T47D (cell line): ENCODE results near the gene DEDD.

Experiments
- DNase-seq, 2 experiments: peaks; one replicate each; pipeline versions ENCODE4 v3.0.0 to v3.0.0-alpha.2; 2011 to 2012; ENCODE audit warnings: low read depth in 1 of 2, low spot score in 1 of 2
- JUND ChIP-seq: IDR thresholded peaks from 2 replicates; pipeline ENCODE4 v1.6.1; 2012; ENCODE audit warnings: low read depth
- in situ Hi-C: cut with HindIII; loops from 2 replicates; pipeline ENCODE4 v1.10.0; 2016; ENCODE audit warnings: low sequenced_read_pairs, low pct_unique_long_range_greater_than_20kb

Gene DEDD

GRCh38 chr1:161171696-161172095 is 39.2 kb upstream of the DEDD start:
- TF ChIP-seq JUND = no peak
- no peak for DNase-seq
- in situ Hi-C loops = no loop called here

DNA sequence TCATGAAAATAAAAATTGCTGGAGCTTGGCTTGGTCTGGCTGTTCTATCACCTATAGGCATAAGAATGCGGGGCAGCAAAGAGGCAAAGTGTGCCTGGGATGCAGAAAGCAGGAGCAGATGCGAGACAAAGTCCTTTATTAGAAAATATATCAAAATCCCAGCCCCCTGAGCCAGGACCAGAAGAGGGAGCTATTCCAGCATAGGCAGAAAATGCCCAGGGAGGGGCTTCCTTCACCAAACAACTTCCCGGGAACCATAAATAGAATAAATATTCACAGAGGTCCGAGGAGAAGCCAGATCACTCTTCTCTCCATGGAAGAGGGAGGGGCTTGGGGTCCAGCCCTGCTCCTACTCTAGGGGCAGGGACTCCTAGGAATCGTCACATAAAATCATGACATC is 38.7 kb upstream of the DEDD start:
- DNase-seq = no peak
- TF ChIP-seq JUND = no peak
- in situ Hi-C loops = no loop called here

DNA sequence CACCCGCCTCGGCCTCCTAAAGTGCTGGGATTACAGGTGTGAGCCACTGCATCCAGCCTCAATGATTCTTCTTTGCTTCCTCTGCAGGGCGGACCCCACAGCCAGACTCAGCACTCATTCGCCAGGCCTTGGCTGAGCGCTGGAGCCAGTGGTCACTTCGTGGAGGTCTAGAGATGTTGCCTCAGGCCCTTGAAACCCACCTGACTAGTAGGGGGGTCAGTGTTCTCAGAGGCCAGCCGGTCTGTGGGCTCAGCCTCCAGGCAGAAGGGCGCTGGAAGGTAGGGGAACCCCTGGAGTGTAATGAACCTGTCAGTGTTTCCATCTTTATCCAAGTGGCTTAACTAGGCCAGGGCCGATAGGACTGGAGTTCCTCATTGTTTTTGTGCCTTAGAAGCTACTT is 36.4 kb upstream of the DEDD start:
- TF ChIP-seq JUND = no peak
- in situ Hi-C loops = no loop called here
- no peak for DNase-seq

GRCh38 chr1:161166669-161167548 is 34.4 kb upstream of the DEDD start:
- in situ Hi-C loops = no loop called here
- TF ChIP-seq JUND = no peak
- DNase-seq = no peak

DNA sequence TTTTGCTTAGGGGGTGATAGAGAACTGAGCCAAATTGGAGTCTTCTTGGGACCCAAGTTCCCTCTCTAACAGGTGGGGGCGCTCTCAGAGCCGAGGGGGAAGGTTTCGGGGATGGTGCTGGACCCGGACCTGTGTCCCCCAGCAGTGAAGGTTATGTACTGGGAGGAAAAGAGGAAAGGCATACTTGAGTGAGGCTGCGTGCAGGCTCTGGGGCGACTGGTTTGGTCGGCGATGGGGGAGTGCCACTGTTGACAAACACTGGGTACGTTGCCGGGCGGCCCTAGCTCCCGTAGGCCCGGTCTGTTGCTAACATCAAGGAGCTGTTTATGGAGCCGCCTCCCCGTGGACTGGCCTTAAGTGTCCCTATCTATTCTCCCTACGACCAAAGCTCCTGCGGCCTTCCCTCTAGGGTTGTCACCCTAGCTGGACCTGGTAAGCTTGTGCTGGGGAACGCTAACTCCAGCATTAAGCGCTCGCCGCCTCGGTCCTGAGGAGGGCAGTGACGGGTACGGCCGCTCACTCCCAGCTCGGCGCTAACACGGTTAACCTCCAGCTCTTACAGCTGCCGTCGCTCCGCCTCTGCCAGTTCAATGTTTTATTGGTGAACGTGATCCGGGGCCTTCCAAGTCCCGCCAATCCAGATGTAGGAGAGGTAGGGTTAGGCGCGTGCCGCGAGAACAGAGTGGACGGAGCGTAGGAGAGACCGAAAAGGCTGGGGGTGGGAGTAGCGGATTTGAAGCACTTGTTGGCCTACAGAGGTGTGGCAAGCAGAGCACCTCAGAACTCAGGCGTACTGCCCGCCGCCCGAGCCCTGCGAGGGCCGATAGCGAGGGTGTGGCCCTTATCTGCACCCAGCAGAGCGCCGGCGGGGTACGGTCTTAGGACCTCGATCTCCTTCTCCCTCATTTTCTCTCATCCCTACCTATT is 33.5 kb upstream of the DEDD start, which contains the start of gene PPOX:
TSS of gene PPOX (plus strand) at position 685 of the 927 bp plus-strand sequence. CDS start 422 bp downstream, outside the sequence.
- in situ Hi-C loops = no loop called here
- peak; percentile 93 to 99 for DNase-seq
- TF ChIP-seq JUND = no peak

DNA sequence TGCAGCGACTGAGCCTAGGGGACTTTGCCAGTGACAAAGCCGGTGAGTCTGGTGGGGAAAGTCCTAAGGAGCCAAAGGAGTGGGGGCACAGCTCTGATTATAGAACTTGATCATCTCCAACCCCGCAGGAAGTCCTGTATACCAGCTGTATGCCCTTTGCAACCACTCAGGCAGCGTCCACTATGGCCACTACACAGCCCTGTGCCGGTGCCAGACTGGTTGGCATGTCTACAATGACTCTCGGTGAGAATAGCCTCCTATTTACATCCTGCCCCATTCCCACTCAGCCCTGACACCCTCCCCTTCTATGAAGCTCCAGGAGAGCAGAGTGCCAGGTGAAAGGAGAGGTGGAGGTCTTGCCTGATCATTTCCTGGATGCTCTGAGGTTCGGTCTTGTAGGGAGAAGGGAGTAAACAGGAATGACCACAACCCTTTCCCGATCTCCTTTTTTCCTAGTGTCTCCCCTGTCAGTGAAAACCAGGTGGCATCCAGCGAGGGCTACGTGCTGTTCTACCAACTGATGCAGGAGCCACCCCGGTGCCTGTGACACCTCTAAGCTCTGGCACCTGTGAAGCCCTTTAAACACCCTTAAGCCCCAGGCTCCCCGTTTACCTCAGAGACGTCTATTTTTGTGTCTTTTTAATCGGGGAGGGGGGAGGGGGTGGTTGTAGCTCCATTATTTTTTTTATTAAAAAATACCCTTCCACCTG is 32.6 kb upstream of the DEDD start:
- no peak for DNase-seq
- in situ Hi-C loops = no loop called here
- no peak for TF ChIP-seq JUND

GRCh38 chr1:161163793-161164192 is 31.3 kb upstream of the DEDD start:
- DNase-seq = no peak
- no peak for TF ChIP-seq JUND
- in situ Hi-C loops = no loop called here

GRCh38 chr1:161162806-161163205 is 30.3 kb upstream of the DEDD start:
- in situ Hi-C loops = no loop called here
- no peak for TF ChIP-seq JUND
- DNase-seq = no peak

- DNase-seq = no peak
- no peak for TF ChIP-seq JUND
- in situ Hi-C loops = no loop called here
Observed at GRCh38 chr1:161162052-161162451, 29.6 kb upstream of the DEDD start.

GRCh38 chr1:161161652-161162051 is 29.2 kb upstream of the DEDD start:
- no peak for DNase-seq
- in situ Hi-C loops = no loop called here
- no peak for TF ChIP-seq JUND

DNA sequence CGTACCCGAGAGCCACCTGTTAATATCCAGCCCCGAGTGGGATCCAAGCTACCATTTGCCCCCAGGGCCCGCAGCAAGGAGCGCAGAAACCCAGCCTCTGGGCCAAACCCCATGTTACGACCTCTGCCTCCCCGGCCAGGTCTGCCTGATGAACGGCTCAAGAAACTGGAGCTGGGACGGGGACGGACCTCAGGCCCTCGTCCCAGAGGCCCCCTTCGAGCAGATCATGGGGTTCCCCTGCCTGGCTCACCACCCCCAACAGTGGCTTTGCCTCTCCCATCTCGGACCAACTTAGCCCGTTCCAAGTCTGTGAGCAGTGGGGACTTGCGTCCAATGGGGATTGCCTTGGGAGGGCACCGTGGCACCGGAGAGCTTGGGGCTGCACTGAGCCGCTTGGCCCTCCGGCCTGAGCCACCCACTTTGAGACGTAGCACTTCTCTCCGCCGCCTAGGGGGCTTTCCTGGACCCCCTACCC is 28.2 kb upstream of the DEDD start:
- no peak for TF ChIP-seq JUND
- DNase-seq = no peak
- in situ Hi-C loops = no loop called here

DNA sequence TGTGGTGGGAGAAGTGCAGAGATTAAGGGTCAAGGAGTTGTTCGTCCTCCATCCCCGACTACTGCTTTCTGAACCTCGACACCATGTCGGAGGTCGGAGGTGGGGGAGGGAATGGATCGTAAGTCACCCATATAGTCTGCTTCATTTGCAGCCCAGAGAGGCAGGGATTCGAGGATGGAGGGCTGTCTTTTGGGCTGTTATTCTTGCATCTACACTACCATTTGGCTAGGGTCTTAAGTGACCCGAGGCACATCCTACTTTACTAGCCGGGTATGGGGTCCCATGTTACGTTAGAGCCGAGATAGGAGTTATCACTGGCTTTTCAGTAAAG is 27.4 kb upstream of the DEDD start:
- TF ChIP-seq JUND = no peak
- no peak for DNase-seq
- in situ Hi-C loops = no loop called here
